Parathyroid adenoma (tissue), 2 donors: Measurements from ENCODE around the gene TRPV4.
A peak's percentile ranks its signal among the peaks of the same experiment; 100 is the strongest.

Source experiments
- H2AFZ ChIP-seq: fragments of 300-600 bp; sonication (generic); one replicate; pipeline ENCODE4 v1.7.0; 2017; ENCODE audit warnings: antibody characterized with exemption, mild to moderate bottlenecking
- H3K27ac ChIP-seq: fragments of 300-600 bp; sonication (generic); one replicate; pipeline ENCODE4 v1.7.0; 2017
- H3K27me3 ChIP-seq: fragments of 300-600 bp; sonication (generic); one replicate; pipeline ENCODE4 v1.7.0; 2017; ENCODE audit warnings: low read length; ENCODE audit not compliant: control insufficient read depth, insufficient read depth
- H3K36me3 ChIP-seq: fragments of 300-600 bp; sonication (generic); one replicate; pipeline ENCODE4 v1.7.0; 2017; ENCODE audit warnings: low read length; ENCODE audit not compliant: control insufficient read depth, insufficient read depth
- H3K4me1 ChIP-seq: fragments of 300-600 bp; sonication (generic); one replicate; pipeline ENCODE4 v1.7.0; 2017; ENCODE audit warnings: control low read depth
- H3K4me2 ChIP-seq: fragments of 300-600 bp; sonication (generic); one replicate; pipeline ENCODE4 v1.7.0; 2017; ENCODE audit warnings: low read length
- H3K4me3 ChIP-seq: fragments of 300-600 bp; sonication (generic); one replicate; pipeline ENCODE4 v1.7.0; 2017; ENCODE audit warnings: low read depth, low read length
- H3K79me2 ChIP-seq: fragments of 300-600 bp; sonication (generic); one replicate; pipeline ENCODE4 v1.7.0; 2017; ENCODE audit warnings: control low read depth
- H3K9ac ChIP-seq: fragments of 300-600 bp; sonication (generic); one replicate; pipeline ENCODE4 v1.7.0; 2017; ENCODE audit warnings: mild to moderate bottlenecking
- H3K9me3 ChIP-seq: fragments of 300-600 bp; sonication (generic); one replicate; pipeline ENCODE4 v1.7.0; 2017; ENCODE audit warnings: low read length; ENCODE audit not compliant: control insufficient read depth
- TF ChIP-seq, protein P1 (sequence below): fragments of 300-600 bp; sonication (generic); IDR thresholded peaks from one replicate; pipeline ENCODE4 v1.7.0; 2017; ENCODE audit warnings: antibody characterized with exemption, mild to moderate bottlenecking
- donor health status: primary hyperparathyroidism.

TRPV4 gene

DNA sequence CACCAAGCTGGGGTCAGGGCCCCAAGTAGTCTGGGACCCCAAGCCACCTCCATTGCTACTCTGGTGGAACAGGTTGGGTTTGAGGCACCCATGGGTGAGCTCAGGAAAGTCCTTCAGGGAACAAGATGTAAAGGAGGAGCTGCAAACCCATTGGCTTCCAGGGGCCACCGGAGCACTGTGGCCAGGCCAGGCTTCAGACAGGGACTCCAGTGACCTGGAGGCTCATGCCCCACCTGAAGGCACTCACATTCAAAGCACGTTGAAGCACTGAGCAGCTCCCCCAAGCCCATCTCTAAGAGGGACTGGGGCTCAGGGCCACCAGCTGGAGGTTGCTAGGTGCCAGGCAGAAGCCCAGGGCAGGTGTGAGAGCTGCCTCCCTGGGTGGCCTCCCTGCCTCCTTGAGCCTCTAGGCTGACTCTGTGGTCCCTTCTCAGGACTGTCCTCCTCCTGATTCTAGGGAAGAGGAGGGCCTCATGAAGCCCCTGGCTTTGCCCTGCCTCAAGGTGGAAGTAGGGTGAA is 70.5 kb downstream of the TRPV4 start:
- H3K27ac ChIP-seq, result no peak overlapping the region
- no peak overlapping the region for H3K4me3 ChIP-seq
- no peaks in the 10 kb centered on the region for H3K9me3 ChIP-seq
- TF ChIP-seq, protein P1, sequence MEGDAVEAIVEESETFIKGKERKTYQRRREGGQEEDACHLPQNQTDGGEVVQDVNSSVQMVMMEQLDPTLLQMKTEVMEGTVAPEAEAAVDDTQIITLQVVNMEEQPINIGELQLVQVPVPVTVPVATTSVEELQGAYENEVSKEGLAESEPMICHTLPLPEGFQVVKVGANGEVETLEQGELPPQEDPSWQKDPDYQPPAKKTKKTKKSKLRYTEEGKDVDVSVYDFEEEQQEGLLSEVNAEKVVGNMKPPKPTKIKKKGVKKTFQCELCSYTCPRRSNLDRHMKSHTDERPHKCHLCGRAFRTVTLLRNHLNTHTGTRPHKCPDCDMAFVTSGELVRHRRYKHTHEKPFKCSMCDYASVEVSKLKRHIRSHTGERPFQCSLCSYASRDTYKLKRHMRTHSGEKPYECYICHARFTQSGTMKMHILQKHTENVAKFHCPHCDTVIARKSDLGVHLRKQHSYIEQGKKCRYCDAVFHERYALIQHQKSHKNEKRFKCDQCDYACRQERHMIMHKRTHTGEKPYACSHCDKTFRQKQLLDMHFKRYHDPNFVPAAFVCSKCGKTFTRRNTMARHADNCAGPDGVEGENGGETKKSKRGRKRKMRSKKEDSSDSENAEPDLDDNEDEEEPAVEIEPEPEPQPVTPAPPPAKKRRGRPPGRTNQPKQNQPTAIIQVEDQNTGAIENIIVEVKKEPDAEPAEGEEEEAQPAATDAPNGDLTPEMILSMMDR, result no peak
- no peaks in the 10 kb centered on the region for H3K27me3 ChIP-seq
- no peaks in the 10 kb centered on the region for H3K36me3 ChIP-seq
- H3K4me1 ChIP-seq, result peaks cover 4% of the 10 kb centered on the region
- H3K9ac ChIP-seq, result no peak overlapping the region
- H2AFZ ChIP-seq, result no peak overlapping the region
- H3K79me2 ChIP-seq, result no peaks in the 10 kb centered on the region
- H3K4me2 ChIP-seq, result no peak overlapping the region

GRCh38 chr12:109762071-109762672 is 71.0 kb downstream of the TRPV4 start:
- no peaks in the 10 kb centered on the region for H3K36me3 ChIP-seq
- H3K4me3 ChIP-seq, result no peak overlapping the region
- H3K9me3 ChIP-seq, result no peaks in the 10 kb centered on the region
- H3K27me3 ChIP-seq, result no peaks in the 10 kb centered on the region
- no peak overlapping the region for H3K4me2 ChIP-seq
- no peak overlapping the region for H3K9ac ChIP-seq
- H3K27ac ChIP-seq, result no peak overlapping the region
- H3K4me1 ChIP-seq, result peaks cover 4% of the 10 kb centered on the region
- no peaks in the 10 kb centered on the region for H3K79me2 ChIP-seq
- TF ChIP-seq, protein P1, result no peak
- H2AFZ ChIP-seq, result no peak overlapping the region

DNA sequence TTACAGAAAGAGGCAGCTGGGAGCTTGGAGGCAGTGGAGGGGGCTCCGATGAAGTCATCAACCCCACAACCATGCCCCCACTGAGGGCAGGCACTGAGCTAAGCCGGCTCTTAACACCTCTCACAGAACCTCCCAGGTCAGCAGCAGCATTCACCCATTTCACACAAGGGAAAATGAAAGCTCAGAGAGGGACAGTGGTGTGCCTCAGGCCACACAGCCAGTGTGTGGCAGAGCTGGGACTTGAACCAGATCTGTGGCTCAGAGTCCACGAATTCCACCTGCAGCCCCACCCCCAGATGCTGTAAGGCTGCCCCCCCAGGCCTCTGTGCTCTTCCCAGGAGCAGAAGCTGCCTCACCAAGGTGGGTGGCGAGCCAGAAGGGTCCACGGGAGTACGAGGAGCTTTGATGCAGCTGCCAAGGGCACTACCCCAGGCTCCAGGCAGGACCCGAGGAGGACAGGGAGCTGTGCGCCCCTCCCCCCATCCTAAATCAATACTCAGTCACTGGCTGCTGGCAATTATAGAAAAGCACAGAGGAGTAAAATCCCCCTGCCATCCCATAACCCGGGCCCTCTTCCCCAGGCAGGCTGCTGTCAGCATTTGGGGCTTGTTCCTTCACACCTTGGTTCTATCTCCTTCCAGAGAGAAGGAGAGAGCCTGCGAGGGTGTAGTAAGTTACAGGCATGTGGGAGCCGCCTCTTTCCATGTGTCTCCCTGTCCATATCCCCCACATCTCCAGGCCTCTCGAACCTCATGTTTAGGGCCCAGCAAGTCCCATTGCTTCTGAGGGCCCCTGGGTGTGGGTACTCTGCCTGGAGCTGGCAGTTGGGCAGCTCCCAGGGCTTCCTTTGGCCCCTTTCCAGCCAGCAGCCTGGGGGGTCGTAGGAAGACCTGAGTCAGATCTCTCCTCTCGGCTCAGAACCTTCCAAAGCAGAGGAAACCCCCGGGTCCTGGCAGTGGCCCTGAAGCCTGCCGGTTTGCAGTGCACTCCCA is 72.0 kb downstream of the TRPV4 start:
- H3K27me3 ChIP-seq, result no peaks in the 10 kb centered on the region
- H3K9me3 ChIP-seq, result no peaks in the 10 kb centered on the region
- no peaks in the 10 kb centered on the region for H3K79me2 ChIP-seq
- H3K27ac ChIP-seq, result no peak overlapping the region
- H3K4me2 ChIP-seq, result no peak overlapping the region
- peaks cover 4% of the 10 kb centered on the region for H3K4me1 ChIP-seq
- peak overlapping the region; percentile 66 for H2AFZ ChIP-seq
- H3K36me3 ChIP-seq, result no peaks in the 10 kb centered on the region
- H3K4me3 ChIP-seq, result no peak overlapping the region
- H3K9ac ChIP-seq, result no peak overlapping the region
- TF ChIP-seq, protein P1, result no peak

DNA sequence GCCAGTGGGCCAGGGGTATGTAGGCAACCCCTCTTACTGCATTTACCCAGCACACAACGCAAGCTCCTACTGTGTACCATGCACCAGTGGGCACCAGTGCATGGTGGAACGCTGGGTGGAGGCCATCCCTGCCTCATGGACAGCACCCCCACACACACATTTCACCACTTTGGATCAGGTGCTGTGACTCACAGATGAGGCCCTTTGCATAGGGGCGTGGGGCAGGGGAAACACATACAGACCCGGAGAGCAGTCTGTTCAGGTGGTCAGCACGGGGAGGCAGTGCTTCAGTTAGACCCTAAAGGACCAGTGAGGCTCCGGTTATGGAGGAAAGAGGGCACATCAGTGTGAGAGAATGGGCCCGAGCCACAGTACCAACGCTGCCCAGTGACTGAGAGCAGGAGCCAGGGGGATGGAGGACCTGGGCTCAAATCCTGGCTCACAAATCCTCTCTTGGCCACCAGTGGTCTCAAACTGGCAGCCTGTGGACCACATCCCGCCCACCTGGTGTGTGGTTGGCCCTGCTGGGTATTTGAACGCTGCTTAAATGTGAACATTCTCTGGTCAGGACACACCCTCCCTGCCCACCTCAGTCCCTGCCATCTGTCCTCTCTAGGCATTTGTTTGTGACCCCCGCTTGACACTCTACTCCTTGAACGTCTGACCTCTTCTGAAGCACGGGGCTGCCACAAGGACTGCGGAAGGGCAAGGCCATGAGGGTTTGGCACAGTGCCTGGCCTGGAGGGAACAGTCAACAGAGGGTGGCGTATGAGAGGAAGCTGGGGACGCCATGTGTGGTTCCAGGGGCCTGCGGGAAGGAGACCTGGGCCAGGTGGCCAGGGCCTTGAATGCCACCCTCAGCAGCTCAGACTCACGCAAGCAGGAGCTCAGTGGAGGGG is 72.9 kb downstream of the TRPV4 start:
- H3K36me3 ChIP-seq, result no peaks in the 10 kb centered on the region
- no peaks in the 10 kb centered on the region for H3K9me3 ChIP-seq
- H3K4me3 ChIP-seq, result no peak overlapping the region
- H2AFZ ChIP-seq, result peak overlapping the region; percentile 66
- H3K79me2 ChIP-seq, result no peaks in the 10 kb centered on the region
- peaks cover 4% of the 10 kb centered on the region for H3K4me1 ChIP-seq
- H3K27me3 ChIP-seq, result no peaks in the 10 kb centered on the region
- H3K27ac ChIP-seq, result no peak overlapping the region
- H3K9ac ChIP-seq, result no peak overlapping the region
- TF ChIP-seq, protein P1, result no peak
- H3K4me2 ChIP-seq, result no peak overlapping the region
